Measurements from ENCODE around the gene TBC1D10A.

The TBC1D10A gene

DNA sequence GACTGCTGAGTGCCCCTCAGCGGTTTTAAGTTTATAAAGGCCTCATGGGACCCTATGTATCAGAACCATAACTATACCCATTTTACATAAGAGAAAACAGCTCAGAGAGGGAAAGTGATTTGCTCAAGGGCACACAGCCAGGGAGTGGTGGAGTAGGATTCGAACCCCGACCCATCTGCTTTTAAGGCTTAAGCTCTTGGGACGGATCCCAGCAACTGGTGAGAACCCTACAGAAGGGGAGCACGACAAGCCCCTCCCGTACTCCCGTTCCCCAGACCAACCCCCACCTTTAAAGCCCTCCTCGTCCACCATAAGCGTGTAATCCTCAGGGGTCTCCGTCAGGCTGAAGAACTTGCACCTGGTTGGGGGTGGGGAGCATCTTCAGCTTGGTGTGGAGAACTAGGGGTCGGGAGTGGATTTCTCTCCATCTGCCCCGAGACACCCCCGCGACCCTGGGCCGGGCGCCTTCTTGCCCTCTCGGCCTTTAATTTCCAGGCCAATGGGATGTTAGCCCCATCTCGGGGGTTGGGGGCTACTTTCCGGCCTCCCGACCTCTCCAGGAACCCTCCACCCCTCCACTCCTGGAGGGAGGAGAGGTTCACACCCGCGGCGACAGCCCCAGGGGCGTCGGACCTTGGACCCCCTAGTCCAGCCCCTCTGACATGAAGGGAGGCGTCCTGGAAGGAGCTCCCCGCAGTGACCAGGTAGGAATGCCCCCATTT, 38.2 kb downstream of the TBC1D10A start:
- Histone ChIP-seq H3K9me3 (ENCODE audit: control insufficient read depth in 1 of 2, low read length in 2 of 2) (no peaks in the 10 kb centered on the region), H3K36me3 (ENCODE audit: control insufficient read depth in 1 of 2, insufficient read depth in 2 of 2, low read length in 2 of 2) (peaks cover 11 to 37% of the 10 kb centered on the region in 2 donors), H3K27me3 (ENCODE audit: low read depth, low read length) (no peaks in the 10 kb centered on the region), H3K4me1 (ENCODE audit: control insufficient read depth in 1 of 2, insufficient read depth in 2 of 2, low read length in 2 of 2) (peaks cover 19 to 30% of the 10 kb centered on the region in 2 donors), H3K4me3 (ENCODE audit: low read depth in 1 of 2, low read length in 2 of 2) (peak overlapping the region; percentile 83 to 89), H3K27ac (ENCODE audit: low read length) (peak overlapping the region; percentile 56)

DNA sequence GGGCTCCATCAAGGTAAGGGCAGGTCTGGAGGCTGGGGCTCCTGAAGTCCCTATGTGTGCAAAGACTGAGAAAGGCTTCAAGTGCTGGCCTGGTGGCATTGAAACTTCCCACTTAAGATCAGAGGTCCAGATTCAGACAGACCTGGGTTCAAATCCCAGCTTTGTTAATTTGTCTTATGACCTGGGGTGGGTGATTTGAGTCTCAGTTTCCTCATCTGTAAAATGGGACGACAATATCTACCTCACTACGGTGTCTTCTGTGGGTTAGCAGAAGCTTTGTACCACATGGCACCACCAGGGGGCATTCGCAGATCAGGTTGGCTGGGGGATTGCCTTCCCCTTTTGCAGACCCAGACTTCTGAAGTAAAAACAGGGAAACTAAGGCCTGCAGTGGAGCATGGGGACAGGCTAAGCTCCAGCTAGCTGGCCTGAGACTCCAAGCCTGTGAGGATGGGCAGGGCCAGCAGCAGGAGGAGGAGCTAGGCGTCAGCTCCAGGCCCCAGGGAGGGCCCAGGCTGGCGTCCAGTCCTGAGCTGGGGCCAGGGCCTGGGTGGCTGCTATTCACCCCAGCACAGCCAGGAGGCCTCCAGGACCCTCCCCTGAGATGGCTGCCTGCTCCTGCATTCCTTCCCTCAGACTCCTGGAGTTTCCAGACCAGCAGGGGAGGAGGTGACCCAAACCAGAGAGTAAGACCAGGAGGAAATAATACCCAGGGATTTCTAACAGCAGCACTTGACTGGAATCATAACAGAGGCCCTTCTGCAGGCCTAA, 38.9 kb downstream of the TBC1D10A start:
- Histone ChIP-seq H3K27me3 (ENCODE audit: low read depth, low read length) (no peaks in the 10 kb centered on the region), H3K4me3 (ENCODE audit: low read depth in 1 of 2, low read length in 2 of 2) (peak overlapping the region; percentile 83 to 89), H3K27ac (ENCODE audit: low read length) (peak overlapping the region; percentile 16)

DNA sequence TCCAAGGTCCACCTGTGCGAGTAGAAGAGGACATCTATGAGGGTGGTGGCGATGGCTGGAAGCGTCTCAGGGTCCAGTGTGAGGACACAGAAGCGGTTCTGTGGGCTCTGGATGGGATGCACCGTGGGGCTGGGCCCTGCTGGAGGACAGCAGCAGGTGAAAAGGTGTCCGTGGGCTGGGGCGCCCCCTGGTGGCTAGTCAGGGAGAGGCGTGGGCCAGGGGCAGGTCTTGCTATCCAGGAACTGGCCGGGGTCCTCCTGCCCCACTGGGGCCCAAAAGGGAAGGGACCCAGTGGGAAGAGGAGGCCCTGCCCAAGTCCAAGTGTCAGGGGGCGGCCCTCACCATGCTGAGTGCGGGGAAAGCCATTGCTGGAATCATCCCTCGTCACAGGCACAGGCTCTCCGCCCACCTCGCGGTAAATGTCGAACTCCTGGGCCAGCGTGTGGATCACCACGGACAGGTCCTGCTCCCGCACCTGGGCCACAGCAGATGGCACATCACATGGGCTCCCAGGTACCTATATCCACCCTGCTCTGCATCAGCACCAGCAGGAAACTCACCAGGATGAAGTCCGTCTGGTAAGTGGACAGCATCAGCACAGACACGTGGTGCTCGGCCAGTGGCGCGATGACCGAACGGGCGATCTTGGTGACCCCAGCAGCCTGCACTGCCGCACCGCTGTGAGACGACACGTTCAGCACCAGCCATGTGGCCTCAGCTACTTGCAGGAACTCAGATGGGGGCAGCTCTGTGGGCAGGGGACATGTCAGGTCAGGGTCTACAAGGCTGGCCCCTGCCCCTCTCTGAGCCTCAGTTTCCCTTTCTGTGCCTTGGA, 39.7 kb downstream of the TBC1D10A start:
- Histone ChIP-seq H3K4me1 (ENCODE audit: control insufficient read depth in 1 of 2, insufficient read depth in 2 of 2, low read length in 2 of 2) (peaks cover 19 to 30% of the 10 kb centered on the region in 2 donors), H3K27ac (ENCODE audit: low read length) (no peak overlapping the region), H3K27me3 (ENCODE audit: low read depth, low read length) (no peaks in the 10 kb centered on the region)

More for the DNA sequence above, 38.9 kb downstream of the TBC1D10A start:
- Histone ChIP-seq H3K9me3 (ENCODE audit: control insufficient read depth in 1 of 2, low read length in 2 of 2) (no peaks in the 10 kb centered on the region), H3K4me1 (ENCODE audit: control insufficient read depth in 1 of 2, insufficient read depth in 2 of 2, low read length in 2 of 2) (peaks cover 19 to 30% of the 10 kb centered on the region in 2 donors), H3K36me3 (ENCODE audit: control insufficient read depth in 1 of 2, insufficient read depth in 2 of 2, low read length in 2 of 2) (peaks cover 4 to 34% of the 10 kb centered on the region in 2 donors)

DNA sequence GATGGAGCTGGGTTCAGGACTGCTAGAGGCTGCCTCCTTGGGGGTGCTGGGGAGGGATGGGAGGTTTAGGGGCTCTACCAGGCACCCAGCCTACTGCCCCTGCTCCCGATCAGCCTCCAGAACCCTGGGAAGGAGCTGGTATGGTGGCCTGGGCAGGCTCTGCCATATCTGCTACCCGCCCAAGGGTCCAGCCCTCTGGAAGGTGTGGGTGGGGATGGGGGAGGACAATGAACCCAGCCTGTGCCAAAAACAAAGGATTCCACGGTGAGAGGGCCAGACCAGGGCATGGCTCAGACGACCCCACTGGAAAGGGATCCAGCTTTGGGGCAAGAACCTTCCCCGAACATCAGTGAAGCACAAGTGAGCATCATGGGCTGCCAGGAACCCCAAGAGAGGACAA, 40.4 kb downstream of the TBC1D10A start:
- H3K9me3 ChIP-seq (ENCODE audit: control insufficient read depth in 1 of 2, low read length in 2 of 2), result no peaks in the 10 kb centered on the region
- H3K4me3 ChIP-seq (ENCODE audit: low read depth in 1 of 2, low read length in 2 of 2), result no peak overlapping the region
- no peak overlapping the region for H3K27ac ChIP-seq (ENCODE audit: low read length)
- peaks cover 0 to 26% of the 10 kb centered on the region in 2 donors for H3K36me3 ChIP-seq (ENCODE audit: control insufficient read depth in 1 of 2, insufficient read depth in 2 of 2, low read length in 2 of 2)
- H3K27me3 ChIP-seq (ENCODE audit: low read depth, low read length), result no peaks in the 10 kb centered on the region
- peaks cover 19 to 30% of the 10 kb centered on the region in 2 donors for H3K4me1 ChIP-seq (ENCODE audit: control insufficient read depth in 1 of 2, insufficient read depth in 2 of 2, low read length in 2 of 2)

More for the DNA sequence above, 39.7 kb downstream of the TBC1D10A start:
- H3K36me3 ChIP-seq (ENCODE audit: control insufficient read depth in 1 of 2, insufficient read depth in 2 of 2, low read length in 2 of 2), result peaks cover under 1 to 27% of the 10 kb centered on the region in 2 donors
- H3K9me3 ChIP-seq (ENCODE audit: control insufficient read depth in 1 of 2, low read length in 2 of 2), result no peaks in the 10 kb centered on the region
- no peak overlapping the region for H3K4me3 ChIP-seq (ENCODE audit: low read depth in 1 of 2, low read length in 2 of 2)

DNA sequence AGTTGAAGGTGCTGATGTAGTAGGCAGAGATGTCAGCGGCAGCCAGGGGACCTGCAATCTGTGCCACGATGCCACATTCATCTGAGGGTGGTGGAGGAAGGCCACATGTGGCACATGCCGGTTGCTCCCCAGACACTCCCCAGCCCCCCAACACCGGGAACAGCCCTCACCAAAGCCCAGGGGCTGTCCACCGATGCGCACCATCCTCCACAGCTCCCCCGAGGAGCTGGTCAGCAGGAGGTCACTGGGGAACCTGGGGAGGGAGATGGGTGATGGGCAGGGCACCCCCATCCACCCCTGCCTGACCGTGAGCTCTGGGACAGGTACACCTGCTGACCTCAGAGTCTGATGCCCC, 40.9 kb downstream of the TBC1D10A start:
- Histone ChIP-seq H3K27ac (ENCODE audit: low read length) (no peak overlapping the region), H3K4me3 (ENCODE audit: low read depth in 1 of 2, low read length in 2 of 2) (no peak overlapping the region), H3K4me1 (ENCODE audit: control insufficient read depth in 1 of 2, insufficient read depth in 2 of 2, low read length in 2 of 2) (peaks cover 18 to 24% of the 10 kb centered on the region in 2 donors), H3K9me3 (ENCODE audit: control insufficient read depth in 1 of 2, low read length in 2 of 2) (no peaks in the 10 kb centered on the region), H3K36me3 (ENCODE audit: control insufficient read depth in 1 of 2, insufficient read depth in 2 of 2, low read length in 2 of 2) (peaks cover 0 to 26% of the 10 kb centered on the region in 2 donors), H3K27me3 (ENCODE audit: low read depth, low read length) (no peaks in the 10 kb centered on the region)

DNA sequence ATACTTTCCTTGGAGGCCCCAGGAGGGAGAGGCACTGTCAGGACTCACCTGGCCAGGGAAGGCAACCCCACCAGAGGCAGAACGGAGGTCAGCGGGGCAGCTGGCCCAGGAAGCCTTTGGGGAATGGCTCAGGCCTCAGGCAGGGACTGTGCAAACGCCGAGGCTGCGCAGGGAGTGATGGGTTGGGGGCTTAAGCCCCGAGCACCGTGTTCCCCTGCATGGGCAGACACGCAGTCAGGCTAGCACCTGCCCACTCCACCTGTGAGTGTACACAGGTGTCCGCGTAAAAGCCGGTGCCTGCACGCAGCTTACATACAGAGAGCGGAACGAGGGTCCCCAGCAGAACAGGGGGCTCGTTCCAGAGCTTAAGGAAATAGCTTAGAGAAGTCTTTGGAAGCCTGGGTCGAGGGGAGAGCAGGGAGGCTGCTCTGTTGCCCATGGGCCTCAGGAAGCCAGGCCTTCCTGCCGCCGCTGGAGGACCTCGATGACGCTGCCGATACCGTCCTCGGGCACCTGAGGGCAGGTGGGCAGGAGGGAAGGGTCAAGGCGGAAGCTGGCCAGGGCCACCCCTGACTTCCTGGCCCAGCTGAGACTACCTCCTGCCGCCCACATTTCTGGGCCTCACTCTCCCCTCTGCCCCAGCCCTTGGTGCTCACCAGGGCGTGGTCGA, 41.4 kb downstream of the TBC1D10A start:
- Histone ChIP-seq H3K27me3 (ENCODE audit: low read depth, low read length) (no peaks in the 10 kb centered on the region), H3K27ac (ENCODE audit: low read length) (no peak overlapping the region), H3K9me3 (ENCODE audit: control insufficient read depth in 1 of 2, low read length in 2 of 2) (no peaks in the 10 kb centered on the region), H3K4me3 (ENCODE audit: low read depth in 1 of 2, low read length in 2 of 2) (no peak overlapping the region), H3K36me3 (ENCODE audit: control insufficient read depth in 1 of 2, insufficient read depth in 2 of 2, low read length in 2 of 2) (peaks cover 0 to 26% of the 10 kb centered on the region in 2 donors), H3K4me1 (ENCODE audit: control insufficient read depth in 1 of 2, insufficient read depth in 2 of 2, low read length in 2 of 2) (peaks cover 13 to 19% of the 10 kb centered on the region in 2 donors)

DNA sequence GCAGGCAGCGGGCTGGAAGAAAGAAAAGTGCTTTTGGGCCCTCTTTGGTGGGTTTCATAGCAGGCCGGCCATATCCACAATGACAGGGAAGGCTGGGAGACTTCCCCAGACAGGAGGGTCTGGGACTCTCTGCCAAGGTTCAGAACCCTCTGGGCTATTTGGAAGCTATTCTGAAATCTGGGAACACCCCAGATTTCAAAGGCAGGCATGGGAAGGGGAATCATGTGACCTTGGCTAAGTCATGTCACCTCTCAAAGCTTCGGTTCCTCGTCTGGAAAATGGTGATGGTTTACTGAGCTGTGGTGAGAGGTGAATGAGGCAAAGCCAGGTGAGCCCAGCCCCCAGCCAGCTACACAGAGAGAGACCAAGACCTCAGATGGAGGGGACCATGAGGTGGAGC, 42.1 kb downstream of the TBC1D10A start:
- Histone ChIP-seq H3K9me3 (ENCODE audit: control insufficient read depth in 1 of 2, low read length in 2 of 2) (no peaks in the 10 kb centered on the region), H3K4me3 (ENCODE audit: low read depth in 1 of 2, low read length in 2 of 2) (no peak overlapping the region), H3K36me3 (ENCODE audit: control insufficient read depth in 1 of 2, insufficient read depth in 2 of 2, low read length in 2 of 2) (peaks cover 0 to 26% of the 10 kb centered on the region in 2 donors), H3K4me1 (ENCODE audit: control insufficient read depth in 1 of 2, insufficient read depth in 2 of 2, low read length in 2 of 2) (peaks cover 9 to 14% of the 10 kb centered on the region in 2 donors), H3K27me3 (ENCODE audit: low read depth, low read length) (no peaks in the 10 kb centered on the region), H3K27ac (ENCODE audit: low read length) (no peak overlapping the region)

DNA sequence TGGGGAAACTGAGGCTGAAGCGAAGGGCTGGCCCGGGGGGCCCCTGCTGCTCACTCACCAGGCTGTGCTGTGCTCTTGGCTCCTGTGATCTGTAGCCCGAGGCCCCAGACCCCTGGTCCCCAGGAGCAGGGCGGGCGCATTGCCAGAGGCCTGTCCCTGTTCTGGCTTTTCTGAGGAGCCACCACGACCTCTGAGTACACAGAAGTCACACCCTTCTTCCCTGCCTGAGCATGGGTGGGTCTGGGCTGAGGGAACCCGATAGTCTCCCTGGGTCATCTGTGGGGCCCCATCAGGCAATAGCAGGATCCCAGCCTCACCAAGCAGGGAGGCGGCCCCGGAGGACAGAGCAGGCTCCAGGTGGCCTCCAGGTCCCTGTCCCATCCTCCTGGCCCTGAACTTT, 42.6 kb downstream of the TBC1D10A start:
- Histone ChIP-seq H3K27ac (ENCODE audit: low read length) (no peak overlapping the region), H3K27me3 (ENCODE audit: low read depth, low read length) (no peaks in the 10 kb centered on the region), H3K4me1 (ENCODE audit: control insufficient read depth in 1 of 2, insufficient read depth in 2 of 2, low read length in 2 of 2) (peaks cover 9 to 14% of the 10 kb centered on the region in 2 donors), H3K36me3 (ENCODE audit: control insufficient read depth in 1 of 2, insufficient read depth in 2 of 2, low read length in 2 of 2) (peaks cover 0 to 26% of the 10 kb centered on the region in 2 donors), H3K4me3 (ENCODE audit: low read depth in 1 of 2, low read length in 2 of 2) (no peak overlapping the region), H3K9me3 (ENCODE audit: control insufficient read depth in 1 of 2, low read length in 2 of 2) (no peaks in the 10 kb centered on the region)

DNA sequence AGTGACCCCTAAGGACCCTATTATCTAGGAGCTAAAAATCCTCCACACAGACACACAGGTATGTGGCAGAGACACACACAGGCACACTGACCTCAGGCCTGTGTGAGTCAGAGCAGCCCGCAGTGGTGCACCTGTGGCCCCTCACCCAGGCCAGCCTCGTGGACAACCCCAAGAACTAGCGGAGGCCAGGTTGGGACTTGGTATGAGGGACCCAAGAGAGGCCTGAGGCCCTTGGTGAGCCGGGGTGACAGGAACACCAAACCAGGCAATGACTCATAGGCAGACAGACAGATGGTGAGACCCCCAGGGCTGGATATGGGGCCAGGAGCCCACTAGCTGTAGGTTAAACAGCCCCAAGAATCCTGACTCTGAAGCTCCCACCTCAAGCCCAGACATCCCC, 43.4 kb downstream of the TBC1D10A start:
- Histone ChIP-seq H3K9me3 (ENCODE audit: control insufficient read depth in 1 of 2, low read length in 2 of 2) (no peaks in the 10 kb centered on the region), H3K36me3 (ENCODE audit: control insufficient read depth in 1 of 2, insufficient read depth in 2 of 2, low read length in 2 of 2) (peaks cover 0 to 26% of the 10 kb centered on the region in 2 donors), H3K27me3 (ENCODE audit: low read depth, low read length) (no peaks in the 10 kb centered on the region), H3K4me3 (ENCODE audit: low read depth in 1 of 2, low read length in 2 of 2) (no peak overlapping the region), H3K27ac (ENCODE audit: low read length) (no peak overlapping the region), H3K4me1 (ENCODE audit: control insufficient read depth in 1 of 2, insufficient read depth in 2 of 2, low read length in 2 of 2) (peaks cover 5 to 10% of the 10 kb centered on the region in 2 donors)

DNA sequence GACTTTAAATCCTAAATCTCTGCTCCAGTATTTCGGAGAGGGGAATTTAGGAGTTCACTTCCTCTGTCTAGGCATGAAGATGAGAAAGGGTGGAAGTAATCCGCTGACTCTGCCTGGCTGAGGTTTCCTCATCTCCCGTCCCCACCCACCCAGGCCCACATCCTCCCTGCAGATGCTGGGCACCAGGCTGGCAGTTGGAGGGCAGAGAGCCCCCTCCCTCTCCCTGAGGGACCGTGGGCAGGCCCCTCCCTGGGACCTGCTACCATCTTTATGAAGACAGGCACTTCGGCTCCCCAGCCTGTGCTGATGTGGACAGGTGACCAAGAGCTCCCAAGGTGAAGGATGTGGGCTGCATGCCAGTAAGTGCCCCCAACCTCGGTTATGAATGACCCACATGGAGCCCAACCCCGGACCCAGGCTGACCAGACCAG, 44.1 kb downstream of the TBC1D10A start:
- H3K27me3 ChIP-seq (ENCODE audit: low read depth, low read length), result no peaks in the 10 kb centered on the region
- H3K4me1 ChIP-seq (ENCODE audit: control insufficient read depth in 1 of 2, insufficient read depth in 2 of 2, low read length in 2 of 2), result peaks cover 0 to 10% of the 10 kb centered on the region in 2 donors
- H3K27ac ChIP-seq (ENCODE audit: low read length), result no peak overlapping the region
- no peak overlapping the region for H3K4me3 ChIP-seq (ENCODE audit: low read depth in 1 of 2, low read length in 2 of 2)
- peaks cover 0 to 26% of the 10 kb centered on the region in 2 donors for H3K36me3 ChIP-seq (ENCODE audit: control insufficient read depth in 1 of 2, insufficient read depth in 2 of 2, low read length in 2 of 2)
- no peaks in the 10 kb centered on the region for H3K9me3 ChIP-seq (ENCODE audit: control insufficient read depth in 1 of 2, low read length in 2 of 2)

All from muscle layer of duodenum (tissue), 2 donors.